WTC11 (cell line): Measurements from ENCODE around the gene SPINK8.

Source experiments
- CREM ChIP-seq: sonication (generic); formaldehyde crosslinking; IDR thresholded peaks from 2 replicates; pipeline ENCODE4 v1.8.1; 2022; ENCODE audit warnings: mild to moderate bottlenecking, missing genetic modification reagents, moderate library complexity
- GABPB1 ChIP-seq: sonication (generic); formaldehyde crosslinking; IDR thresholded peaks from 2 replicates; pipeline ENCODE4 v1.8.1; 2023; ENCODE audit warnings: mild to moderate bottlenecking, missing genetic modification reagents
- SP1 ChIP-seq: sonication (generic); formaldehyde crosslinking; conservative IDR thresholded peaks from 2 replicates; pipeline ENCODE4 v1.8.1; 2022; ENCODE audit warnings: missing genetic modification reagents
- TEAD4 ChIP-seq: sonication (generic); formaldehyde crosslinking; IDR thresholded peaks from 2 replicates; pipeline ENCODE4 v1.8.0; 2022; ENCODE audit warnings: mild to moderate bottlenecking, missing genetic modification reagents
- ZNF416 ChIP-seq: fragments of 250-450 bp; sonication (Bioruptor Pico); IDR thresholded peaks from 2 replicates; pipeline ENCODE4 v1.9.0; 2021; ENCODE audit warnings: mild to moderate bottlenecking, inconsistent platforms
- TF ChIP-seq, protein P1 (sequence below): sonication (generic); formaldehyde crosslinking; IDR thresholded peaks from 2 replicates; pipeline ENCODE4 v1.8.1; 2022; ENCODE audit warnings: mild to moderate bottlenecking, missing genetic modification reagents, moderate library complexity, borderline replicate concordance
- TF ChIP-seq, protein P2 (sequence below): fragments of 200-600 bp; IDR thresholded peaks from 2 replicates; pipeline ENCODE4 v1.8.0; 2022; ENCODE audit warnings: antibody characterized with exemption
- TF ChIP-seq, protein P3 (sequence below): sonication (generic); formaldehyde crosslinking; IDR thresholded peaks from 2 replicates; pipeline ENCODE4 v1.8.0; 2023; ENCODE audit warnings: mild to moderate bottlenecking, missing genetic modification reagents
- TF ChIP-seq, protein P4 (sequence below): sonication (generic); formaldehyde crosslinking; IDR thresholded peaks from 2 replicates; pipeline ENCODE4 v1.8.1; 2023; ENCODE audit warnings: mild to moderate bottlenecking, missing genetic modification reagents
- TF ChIP-seq, protein P5 (sequence below): sonication (generic); formaldehyde crosslinking; IDR thresholded peaks from 2 replicates; pipeline ENCODE4 v1.8.0; 2022; ENCODE audit warnings: mild to moderate bottlenecking, missing genetic modification reagents
- TF ChIP-seq, protein P6 (sequence below): sonication (generic); formaldehyde crosslinking; IDR thresholded peaks from 2 replicates; pipeline ENCODE4 v1.8.0; 2022; ENCODE audit warnings: mild to moderate bottlenecking, missing genetic modification reagents

DNA sequence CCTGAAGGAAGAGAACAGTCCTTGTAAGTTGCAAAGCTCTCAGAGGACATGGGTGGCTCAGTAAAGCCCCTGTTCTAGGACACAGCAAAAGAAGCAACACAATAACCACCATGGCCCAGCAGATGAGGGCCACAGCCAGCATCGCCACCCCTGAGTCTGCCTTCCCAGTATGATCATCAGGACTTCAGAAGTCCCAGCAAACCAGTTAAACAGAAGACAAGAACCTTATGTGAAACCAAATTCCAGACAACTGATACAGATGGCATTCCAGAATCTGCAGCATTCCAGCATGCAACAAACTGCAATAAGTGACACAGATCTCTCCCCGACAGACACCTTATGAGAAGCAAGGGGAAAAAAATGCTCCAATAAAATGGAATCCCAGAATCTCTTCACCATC is 30.4 kb downstream of the SPINK8 start:
- TF ChIP-seq, protein P1, sequence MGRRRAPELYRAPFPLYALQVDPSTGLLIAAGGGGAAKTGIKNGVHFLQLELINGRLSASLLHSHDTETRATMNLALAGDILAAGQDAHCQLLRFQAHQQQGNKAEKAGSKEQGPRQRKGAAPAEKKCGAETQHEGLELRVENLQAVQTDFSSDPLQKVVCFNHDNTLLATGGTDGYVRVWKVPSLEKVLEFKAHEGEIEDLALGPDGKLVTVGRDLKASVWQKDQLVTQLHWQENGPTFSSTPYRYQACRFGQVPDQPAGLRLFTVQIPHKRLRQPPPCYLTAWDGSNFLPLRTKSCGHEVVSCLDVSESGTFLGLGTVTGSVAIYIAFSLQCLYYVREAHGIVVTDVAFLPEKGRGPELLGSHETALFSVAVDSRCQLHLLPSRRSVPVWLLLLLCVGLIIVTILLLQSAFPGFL: no peak
- TF ChIP-seq, protein P2, sequence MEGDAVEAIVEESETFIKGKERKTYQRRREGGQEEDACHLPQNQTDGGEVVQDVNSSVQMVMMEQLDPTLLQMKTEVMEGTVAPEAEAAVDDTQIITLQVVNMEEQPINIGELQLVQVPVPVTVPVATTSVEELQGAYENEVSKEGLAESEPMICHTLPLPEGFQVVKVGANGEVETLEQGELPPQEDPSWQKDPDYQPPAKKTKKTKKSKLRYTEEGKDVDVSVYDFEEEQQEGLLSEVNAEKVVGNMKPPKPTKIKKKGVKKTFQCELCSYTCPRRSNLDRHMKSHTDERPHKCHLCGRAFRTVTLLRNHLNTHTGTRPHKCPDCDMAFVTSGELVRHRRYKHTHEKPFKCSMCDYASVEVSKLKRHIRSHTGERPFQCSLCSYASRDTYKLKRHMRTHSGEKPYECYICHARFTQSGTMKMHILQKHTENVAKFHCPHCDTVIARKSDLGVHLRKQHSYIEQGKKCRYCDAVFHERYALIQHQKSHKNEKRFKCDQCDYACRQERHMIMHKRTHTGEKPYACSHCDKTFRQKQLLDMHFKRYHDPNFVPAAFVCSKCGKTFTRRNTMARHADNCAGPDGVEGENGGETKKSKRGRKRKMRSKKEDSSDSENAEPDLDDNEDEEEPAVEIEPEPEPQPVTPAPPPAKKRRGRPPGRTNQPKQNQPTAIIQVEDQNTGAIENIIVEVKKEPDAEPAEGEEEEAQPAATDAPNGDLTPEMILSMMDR: no peak
- TF ChIP-seq SP1 (CRISPR knock-in tag) (no peak), TEAD4 (CRISPR knock-in tag) (no peak), GABPB1 (CRISPR knock-in tag) (no peak), ZNF416 (no peak), CREM (no peak)
- TF ChIP-seq, protein P3, sequence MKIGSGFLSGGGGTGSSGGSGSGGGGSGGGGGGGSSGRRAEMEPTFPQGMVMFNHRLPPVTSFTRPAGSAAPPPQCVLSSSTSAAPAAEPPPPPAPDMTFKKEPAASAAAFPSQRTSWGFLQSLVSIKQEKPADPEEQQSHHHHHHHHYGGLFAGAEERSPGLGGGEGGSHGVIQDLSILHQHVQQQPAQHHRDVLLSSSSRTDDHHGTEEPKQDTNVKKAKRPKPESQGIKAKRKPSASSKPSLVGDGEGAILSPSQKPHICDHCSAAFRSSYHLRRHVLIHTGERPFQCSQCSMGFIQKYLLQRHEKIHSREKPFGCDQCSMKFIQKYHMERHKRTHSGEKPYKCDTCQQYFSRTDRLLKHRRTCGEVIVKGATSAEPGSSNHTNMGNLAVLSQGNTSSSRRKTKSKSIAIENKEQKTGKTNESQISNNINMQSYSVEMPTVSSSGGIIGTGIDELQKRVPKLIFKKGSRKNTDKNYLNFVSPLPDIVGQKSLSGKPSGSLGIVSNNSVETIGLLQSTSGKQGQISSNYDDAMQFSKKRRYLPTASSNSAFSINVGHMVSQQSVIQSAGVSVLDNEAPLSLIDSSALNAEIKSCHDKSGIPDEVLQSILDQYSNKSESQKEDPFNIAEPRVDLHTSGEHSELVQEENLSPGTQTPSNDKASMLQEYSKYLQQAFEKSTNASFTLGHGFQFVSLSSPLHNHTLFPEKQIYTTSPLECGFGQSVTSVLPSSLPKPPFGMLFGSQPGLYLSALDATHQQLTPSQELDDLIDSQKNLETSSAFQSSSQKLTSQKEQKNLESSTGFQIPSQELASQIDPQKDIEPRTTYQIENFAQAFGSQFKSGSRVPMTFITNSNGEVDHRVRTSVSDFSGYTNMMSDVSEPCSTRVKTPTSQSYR (CRISPR knock-in tag): no peak
- TF ChIP-seq, protein P4, sequence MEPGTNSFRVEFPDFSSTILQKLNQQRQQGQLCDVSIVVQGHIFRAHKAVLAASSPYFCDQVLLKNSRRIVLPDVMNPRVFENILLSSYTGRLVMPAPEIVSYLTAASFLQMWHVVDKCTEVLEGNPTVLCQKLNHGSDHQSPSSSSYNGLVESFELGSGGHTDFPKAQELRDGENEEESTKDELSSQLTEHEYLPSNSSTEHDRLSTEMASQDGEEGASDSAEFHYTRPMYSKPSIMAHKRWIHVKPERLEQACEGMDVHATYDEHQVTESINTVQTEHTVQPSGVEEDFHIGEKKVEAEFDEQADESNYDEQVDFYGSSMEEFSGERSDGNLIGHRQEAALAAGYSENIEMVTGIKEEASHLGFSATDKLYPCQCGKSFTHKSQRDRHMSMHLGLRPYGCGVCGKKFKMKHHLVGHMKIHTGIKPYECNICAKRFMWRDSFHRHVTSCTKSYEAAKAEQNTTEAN: no peak
- TF ChIP-seq, protein P5, sequence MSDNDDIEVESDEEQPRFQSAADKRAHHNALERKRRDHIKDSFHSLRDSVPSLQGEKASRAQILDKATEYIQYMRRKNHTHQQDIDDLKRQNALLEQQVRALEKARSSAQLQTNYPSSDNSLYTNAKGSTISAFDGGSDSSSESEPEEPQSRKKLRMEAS (CRISPR knock-in tag): no peak
- TF ChIP-seq, protein P6, sequence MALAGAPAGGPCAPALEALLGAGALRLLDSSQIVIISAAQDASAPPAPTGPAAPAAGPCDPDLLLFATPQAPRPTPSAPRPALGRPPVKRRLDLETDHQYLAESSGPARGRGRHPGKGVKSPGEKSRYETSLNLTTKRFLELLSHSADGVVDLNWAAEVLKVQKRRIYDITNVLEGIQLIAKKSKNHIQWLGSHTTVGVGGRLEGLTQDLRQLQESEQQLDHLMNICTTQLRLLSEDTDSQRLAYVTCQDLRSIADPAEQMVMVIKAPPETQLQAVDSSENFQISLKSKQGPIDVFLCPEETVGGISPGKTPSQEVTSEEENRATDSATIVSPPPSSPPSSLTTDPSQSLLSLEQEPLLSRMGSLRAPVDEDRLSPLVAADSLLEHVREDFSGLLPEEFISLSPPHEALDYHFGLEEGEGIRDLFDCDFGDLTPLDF (CRISPR knock-in tag): no peak
